Inferior parietal cortex (tissue), 1 donor: ENCODE data around the gene ABCC1.
"Not testable (repeated sequence)": the region's sequence is repeated elsewhere in the genome, so short reads cannot be mapped to it uniquely, and the experiment has no call there.

Source experiments
- DNase-seq: peaks from one replicate; pipeline ENCODE4 v3.0.0-alpha.2; 2016; ENCODE audit errors: extremely low spot score

The ABCC1 gene

GRCh38 chr16:16185095-16185494 is 235.7 kb downstream of the ABCC1 start:
- no peak for DNase-seq

- no peak for DNase-seq
Observed at GRCh38 chr16:16186820-16187219, 237.4 kb downstream of the ABCC1 start.

- DNase-seq: no peak
Observed at GRCh38 chr16:16188827-16189226, 239.4 kb downstream of the ABCC1 start.

GRCh38 chr16:16189842-16190241 is 240.4 kb downstream of the ABCC1 start:
- DNase-seq: no peak

GRCh38 chr16:16190546-16190945 is 241.1 kb downstream of the ABCC1 start:
- no peak for DNase-seq

- DNase-seq: not testable (repeated sequence)
Observed at GRCh38 chr16:16190966-16191365, 241.6 kb downstream of the ABCC1 start.

- DNase-seq: no peak
Observed at GRCh38 chr16:16191493-16192167, 242.2 kb downstream of the ABCC1 start.
